ENCODE measurements around the gene USP9Y.

USP9Y gene

GRCh38 chrY:12756021-12756420 lies 55.0 kb downstream of the USP9Y start:
- DNase-seq (ENCODE audit: low read depth, low spot score) = no peak
- no peak for TF ChIP-seq CTCF (IDR thresholded peaks at IDR 0.05; ENCODE audit: low read depth, low read length)
- in situ Hi-C loops (cut with HindIII; ENCODE audit: low sequenced_read_pairs) = no loop called here
- no peak overlapping the region for H3K4me3 ChIP-seq (ENCODE audit: low read depth, low read length)

GRCh38 chrY:12765976-12766375 lies 64.9 kb downstream of the USP9Y start:
- TF ChIP-seq CTCF (IDR thresholded peaks at IDR 0.05; ENCODE audit: low read depth, low read length) = no peak
- in situ Hi-C loops (cut with HindIII; ENCODE audit: low sequenced_read_pairs) = no loop called here

GRCh38 chrY:12784521-12784920 lies 83.5 kb downstream of the USP9Y start:
- DNase-seq (ENCODE audit: low read depth, low spot score) = no peak
- in situ Hi-C loops (cut with HindIII; ENCODE audit: low sequenced_read_pairs) = no loop called here
- no peak for TF ChIP-seq CTCF (IDR thresholded peaks at IDR 0.05; ENCODE audit: low read depth, low read length)
- H3K4me3 ChIP-seq (ENCODE audit: low read depth, low read length) = no peak overlapping the region

More at GRCh38 chrY:12765976-12766375, 64.9 kb downstream of the USP9Y start:
- DNase-seq (ENCODE audit: low read depth, low spot score) = no peak
- no peak overlapping the region for H3K4me3 ChIP-seq (ENCODE audit: low read depth, low read length)

- H3K4me3 ChIP-seq (ENCODE audit: low read depth, low read length) = no peak overlapping the region
- in situ Hi-C loops (cut with HindIII; ENCODE audit: low sequenced_read_pairs) = no loop called here
- no peak for TF ChIP-seq CTCF (IDR thresholded peaks at IDR 0.05; ENCODE audit: low read depth, low read length)
- no peak for DNase-seq (ENCODE audit: low read depth, low spot score)
Measured at GRCh38 chrY:12793999-12794398, 93.0 kb downstream of the USP9Y start.

- in situ Hi-C loops (cut with HindIII; ENCODE audit: low sequenced_read_pairs) = no loop called here
- DNase-seq (ENCODE audit: low read depth, low spot score) = no peak
- no peak for TF ChIP-seq CTCF (IDR thresholded peaks at IDR 0.05; ENCODE audit: low read depth, low read length)
- no peak overlapping the region for H3K4me3 ChIP-seq (ENCODE audit: low read depth, low read length)
Measured at GRCh38 chrY:12808046-12808445, 107.0 kb downstream of the USP9Y start.

GRCh38 chrY:12809034-12809433 lies 108.0 kb downstream of the USP9Y start:
- TF ChIP-seq CTCF (IDR thresholded peaks at IDR 0.05; ENCODE audit: low read depth, low read length) = no peak
- no peak overlapping the region for H3K4me3 ChIP-seq (ENCODE audit: low read depth, low read length)
- no peak for DNase-seq (ENCODE audit: low read depth, low spot score)
- in situ Hi-C loops (cut with HindIII; ENCODE audit: low sequenced_read_pairs) = no loop called here

- in situ Hi-C loops (cut with HindIII; ENCODE audit: low sequenced_read_pairs) = no loop called here
- no peak for DNase-seq (ENCODE audit: low read depth, low spot score)
- H3K4me3 ChIP-seq (ENCODE audit: low read depth, low read length) = no peak overlapping the region
- TF ChIP-seq CTCF (IDR thresholded peaks at IDR 0.05; ENCODE audit: low read depth, low read length) = no peak
Measured at GRCh38 chrY:12823408-12823807, 122.4 kb downstream of the USP9Y start.
